ENCODE data around the gene SAMD8.

DNA sequence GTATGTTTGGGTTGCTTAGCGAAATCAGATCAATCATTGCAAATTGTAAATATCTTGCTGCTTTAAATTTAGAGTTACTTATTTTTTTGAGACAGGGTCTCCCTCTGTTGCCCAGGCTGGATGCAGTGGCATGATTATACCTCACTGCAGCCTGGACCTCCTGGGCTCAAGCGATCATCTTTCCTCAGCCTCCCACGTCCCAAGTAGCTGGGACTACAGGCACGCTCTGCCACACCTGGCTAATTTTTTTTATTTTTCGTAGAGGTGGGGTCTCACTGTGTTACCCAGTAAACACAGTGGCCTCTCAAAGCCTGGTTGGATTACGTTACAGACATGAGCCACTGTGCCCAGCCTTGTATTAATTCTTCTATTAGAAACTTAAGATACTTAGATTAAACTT, 100.9 kb downstream of the SAMD8 start:
- TF ChIP-seq EZH2 (IDR thresholded peaks at IDR 0.05; ENCODE audit: insufficient read depth, low read length), result no peak
- TF ChIP-seq, protein P1, sequence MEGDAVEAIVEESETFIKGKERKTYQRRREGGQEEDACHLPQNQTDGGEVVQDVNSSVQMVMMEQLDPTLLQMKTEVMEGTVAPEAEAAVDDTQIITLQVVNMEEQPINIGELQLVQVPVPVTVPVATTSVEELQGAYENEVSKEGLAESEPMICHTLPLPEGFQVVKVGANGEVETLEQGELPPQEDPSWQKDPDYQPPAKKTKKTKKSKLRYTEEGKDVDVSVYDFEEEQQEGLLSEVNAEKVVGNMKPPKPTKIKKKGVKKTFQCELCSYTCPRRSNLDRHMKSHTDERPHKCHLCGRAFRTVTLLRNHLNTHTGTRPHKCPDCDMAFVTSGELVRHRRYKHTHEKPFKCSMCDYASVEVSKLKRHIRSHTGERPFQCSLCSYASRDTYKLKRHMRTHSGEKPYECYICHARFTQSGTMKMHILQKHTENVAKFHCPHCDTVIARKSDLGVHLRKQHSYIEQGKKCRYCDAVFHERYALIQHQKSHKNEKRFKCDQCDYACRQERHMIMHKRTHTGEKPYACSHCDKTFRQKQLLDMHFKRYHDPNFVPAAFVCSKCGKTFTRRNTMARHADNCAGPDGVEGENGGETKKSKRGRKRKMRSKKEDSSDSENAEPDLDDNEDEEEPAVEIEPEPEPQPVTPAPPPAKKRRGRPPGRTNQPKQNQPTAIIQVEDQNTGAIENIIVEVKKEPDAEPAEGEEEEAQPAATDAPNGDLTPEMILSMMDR (IDR thresholded peaks at IDR 0.05; ENCODE audit: insufficient read depth, low read depth, low read length), result no peak

Data from astrocyte (in vitro differentiated cells and primary cell).